Fibroblast of lung (primary cell): ENCODE results near the gene RTP1. TPM values are rescaled to one million over a fixed set of nuclear protein-coding genes. Genes with fewer than 3 reads are reported as not detected.

Experiments used
- DNase-seq, 2 donors: peaks; one replicate each; pipeline versions ENCODE4 v3.0.0 to v3.0.0-alpha.2; 2010; ENCODE audit warnings: low read depth in 2 of 2
- H2AFZ ChIP-seq: 2 replicates; pipeline ENCODE4 v1.5.1; 2012; ENCODE audit warnings: low read length, control low read depth, inconsistent platforms
- H3K27ac ChIP-seq: 2 replicates; pipeline ENCODE4 v1.5.1; 2011; ENCODE audit warnings: low read length, control low read depth; ENCODE audit not compliant: insufficient read depth
- H3K27me3 ChIP-seq: 2 replicates; pipeline ENCODE4 v1.5.1; 2011; ENCODE audit warnings: mild to moderate bottlenecking, low read length; ENCODE audit not compliant: control insufficient read depth, insufficient read depth
- H3K36me3 ChIP-seq: 2 replicates; pipeline ENCODE4 v1.5.1; 2011; ENCODE audit warnings: low read length; ENCODE audit not compliant: control insufficient read depth, insufficient read depth
- H3K4me1 ChIP-seq: 2 replicates; pipeline ENCODE4 v1.5.1; 2011; ENCODE audit warnings: low read length; ENCODE audit not compliant: control insufficient read depth, insufficient read depth; ENCODE audit errors: extremely low read depth
- H3K4me2 ChIP-seq: 2 replicates; pipeline ENCODE4 v1.5.1; 2011; ENCODE audit warnings: low read length, control low read depth; ENCODE audit not compliant: insufficient read depth; ENCODE audit errors: extremely low read depth
- H3K4me3 ChIP-seq, 4 experiments: fragments of 200-600 bp in 1 of 4; sonication (generic) in 1 of 4; replicated peaks in 1 of 4; 2 replicates each; pipeline ENCODE4 v1.5.1; 2011 to 2016; ENCODE audit warnings: low read length in 4 of 4, low read depth in 3 of 4, mild to moderate bottlenecking in 3 of 4, control low read depth in 2 of 4, inconsistent platforms in 1 of 4, mixed read lengths in 1 of 4; ENCODE audit not compliant: insufficient read depth in 1 of 4; ENCODE audit errors: control extremely low read depth in 1 of 4
- H3K79me2 ChIP-seq: 2 replicates; pipeline ENCODE4 v1.5.1; 2012; ENCODE audit warnings: mild to moderate bottlenecking, low read length, inconsistent platforms; ENCODE audit not compliant: control insufficient read depth, insufficient read depth
- H3K9ac ChIP-seq: 2 replicates; pipeline ENCODE4 v1.5.1; 2011; ENCODE audit warnings: mild to moderate bottlenecking, low read length, control low read depth; ENCODE audit not compliant: insufficient read depth
- H3K9me3 ChIP-seq: 2 replicates; pipeline ENCODE4 v1.5.1; 2012; ENCODE audit warnings: low read depth, low read length; ENCODE audit not compliant: control insufficient read depth, insufficient read depth
- H4K20me1 ChIP-seq: 2 replicates; pipeline ENCODE4 v1.5.1; 2011; ENCODE audit warnings: low read length; ENCODE audit not compliant: control insufficient read depth, insufficient read depth; ENCODE audit errors: extremely low read depth
- EZH2 ChIP-seq: IDR thresholded peaks from 2 replicates; pipeline ENCODE4 v1.5.1; 2012; ENCODE audit warnings: low read length, control low read depth, mild to moderate bottlenecking; ENCODE audit errors: missing control alignments
- polyA minus RNA-seq: library from RNA; depleted of rRNA, polyadenylated mRNA; stranded (reverse); fragments of >200 nt; gene quantifications from 2 replicates; pipeline ENCODE4 v1.2.3, GENCODE V29; 2011; ENCODE audit warnings: low replicate concordance
- polyA plus RNA-seq, 2 donors: library from polyadenylated mRNA; depleted of rRNA in 1 of 2; stranded (reverse) in 1 of 2; unstranded in 1 of 2; fragments of >200 nt; gene quantifications; 2 replicates each; pipeline ENCODE4 v1.2.1, GENCODE V29; 2011 to 2012; ENCODE audit warnings: missing spikeins in 1 of 2
- total RNA-seq: library from RNA; depleted of rRNA; stranded (reverse); fragments of >200 nt; gene quantifications from 2 replicates; pipeline ENCODE4 v1.2.1, GENCODE V29; 2014
- TF ChIP-seq, protein P1 (sequence below), 2 donors: IDR thresholded peaks in 1 of 2; conservative IDR thresholded peaks in 1 of 2; 1 replicate in 1 of 2; 2 replicates in 1 of 2; pipeline ENCODE4 v1.5.1; 2011 to 2012; ENCODE audit warnings: low read length in 2 of 2, control low read depth in 1 of 2, inconsistent platforms in 1 of 2, low read depth in 1 of 2, mild to moderate bottlenecking in 1 of 2

Gene RTP1
- total RNA-seq (under 0.01 TPM in 1 of 2 replicates, not detected in the other), polyA plus RNA-seq (not detected in 2 replicates), polyA minus RNA-seq (not detected in 2 replicates)
- not detected in 2 replicates for polyA plus RNA-seq (2012)

GRCh38 chr3:187197335-187197649, at the start of gene RTP1:
RTP1 (plus strand) TSS chr3:187197486; CDS start chr3:187197516, 30 bp downstream.
- H3K27me3 ChIP-seq: peaks cover 4% of the 10 kb centered on the region
- H4K20me1 ChIP-seq: no peaks in the 10 kb centered on the region
- no peaks in the 10 kb centered on the region for H3K9me3 ChIP-seq
- no peaks in the 10 kb centered on the region for H3K36me3 ChIP-seq
- no peaks in the 10 kb centered on the region for H3K4me1 ChIP-seq
- DNase-seq: no peak
- no peak within 1 kb of the TSS for H3K4me2 ChIP-seq
- no peak within 1 kb of the TSS for H3K4me3 ChIP-seq
- no peak within 1 kb of the TSS for H3K9ac ChIP-seq
- TF ChIP-seq EZH2: no peak
- TF ChIP-seq, protein P1, sequence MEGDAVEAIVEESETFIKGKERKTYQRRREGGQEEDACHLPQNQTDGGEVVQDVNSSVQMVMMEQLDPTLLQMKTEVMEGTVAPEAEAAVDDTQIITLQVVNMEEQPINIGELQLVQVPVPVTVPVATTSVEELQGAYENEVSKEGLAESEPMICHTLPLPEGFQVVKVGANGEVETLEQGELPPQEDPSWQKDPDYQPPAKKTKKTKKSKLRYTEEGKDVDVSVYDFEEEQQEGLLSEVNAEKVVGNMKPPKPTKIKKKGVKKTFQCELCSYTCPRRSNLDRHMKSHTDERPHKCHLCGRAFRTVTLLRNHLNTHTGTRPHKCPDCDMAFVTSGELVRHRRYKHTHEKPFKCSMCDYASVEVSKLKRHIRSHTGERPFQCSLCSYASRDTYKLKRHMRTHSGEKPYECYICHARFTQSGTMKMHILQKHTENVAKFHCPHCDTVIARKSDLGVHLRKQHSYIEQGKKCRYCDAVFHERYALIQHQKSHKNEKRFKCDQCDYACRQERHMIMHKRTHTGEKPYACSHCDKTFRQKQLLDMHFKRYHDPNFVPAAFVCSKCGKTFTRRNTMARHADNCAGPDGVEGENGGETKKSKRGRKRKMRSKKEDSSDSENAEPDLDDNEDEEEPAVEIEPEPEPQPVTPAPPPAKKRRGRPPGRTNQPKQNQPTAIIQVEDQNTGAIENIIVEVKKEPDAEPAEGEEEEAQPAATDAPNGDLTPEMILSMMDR (conservative IDR thresholded peaks at IDR 0.05 in 1 of 2, IDR thresholded peaks at IDR 0.05 in 1 of 2; ENCODE audit: low read depth in 1 of 2, low read length in 2 of 2): no peak
- H3K79me2 ChIP-seq: no peaks in the 10 kb centered on the region
- no peak within 1 kb of the TSS for H2AFZ ChIP-seq
- H3K27ac ChIP-seq: no peak within 1 kb of the TSS

DNA sequence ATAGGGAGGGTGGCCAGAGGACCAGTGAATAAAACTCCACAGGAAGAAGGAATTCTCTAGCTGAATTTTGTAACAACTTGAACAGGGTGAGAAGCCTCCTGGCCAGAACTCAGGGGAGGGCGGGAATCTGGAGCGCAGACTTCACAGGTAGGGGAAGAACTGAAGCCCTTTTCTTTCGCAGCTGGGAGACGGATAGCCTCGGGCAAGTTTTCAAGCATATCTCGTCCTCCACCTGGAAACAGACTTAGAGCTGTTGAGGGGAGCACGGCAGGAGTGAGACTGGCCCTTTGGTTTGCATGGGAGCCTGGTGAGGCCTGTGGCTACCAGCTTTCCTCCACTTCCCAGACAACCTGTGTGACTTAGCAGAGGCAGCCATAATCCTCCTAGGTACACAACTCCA, 47.1 kb upstream of the RTP1 start:
- DNase-seq: no peak
- H3K4me1 ChIP-seq: no peaks in the 10 kb centered on the region
- no peak overlapping the region for H2AFZ ChIP-seq
- H3K4me2 ChIP-seq: no peak overlapping the region
- no peaks in the 10 kb centered on the region for H4K20me1 ChIP-seq
- H3K4me3 ChIP-seq: no peak overlapping the region
- H3K9me3 ChIP-seq: no peaks in the 10 kb centered on the region
- TF ChIP-seq, protein P1 (conservative IDR thresholded peaks at IDR 0.05 in 1 of 2, IDR thresholded peaks at IDR 0.05 in 1 of 2; ENCODE audit: low read depth in 1 of 2, low read length in 2 of 2): no peak
- H3K27me3 ChIP-seq: no peaks in the 10 kb centered on the region
- H3K36me3 ChIP-seq: no peaks in the 10 kb centered on the region
- no peak overlapping the region for H3K9ac ChIP-seq
- no peak overlapping the region for H3K27ac ChIP-seq
- no peaks in the 10 kb centered on the region for H3K79me2 ChIP-seq

GRCh38 chr3:187150599-187150998, 46.7 kb upstream of the RTP1 start:
- Histone ChIP-seq H3K27me3 (no peaks in the 10 kb centered on the region), H3K79me2 (no peaks in the 10 kb centered on the region), H3K9me3 (no peaks in the 10 kb centered on the region), H4K20me1 (no peaks in the 10 kb centered on the region), H3K4me2 (no peak overlapping the region), H3K4me3 (no peak overlapping the region), H3K36me3 (no peaks in the 10 kb centered on the region), H3K9ac (no peak overlapping the region), H3K27ac (no peak overlapping the region), H2AFZ (no peak overlapping the region), H3K4me1 (no peaks in the 10 kb centered on the region)
- DNase-seq: no peak
- TF ChIP-seq EZH2: no peak
- TF ChIP-seq, protein P1 (conservative IDR thresholded peaks at IDR 0.05 in 1 of 2, IDR thresholded peaks at IDR 0.05 in 1 of 2; ENCODE audit: low read depth in 1 of 2, low read length in 2 of 2): no peak
